OCI-LY1 (cell line): ENCODE measurements around the gene ZNF524.

Experiments
- H2AFZ ChIP-seq: fragments of 200-600 bp; sonication (generic), shearing (Covaris generic); 2 replicates; pipeline ENCODE4 v1.6.0; 2014; ENCODE audit warnings: antibody characterized with exemption, mild to moderate bottlenecking, low read length
- H3F3A ChIP-seq: fragments of 200-600 bp; sonication (generic), shearing (Covaris generic); 2 replicates; pipeline ENCODE4 v1.6.0; 2014; ENCODE audit warnings: mild to moderate bottlenecking, antibody characterized with exemption, low read length, moderate library complexity; ENCODE audit not compliant: insufficient read depth
- H3K27ac ChIP-seq: fragments of 200-600 bp; sonication (generic); 2 replicates; pipeline ENCODE4 v1.5.1; 2014; ENCODE audit warnings: low read length, mixed run types, mild to moderate bottlenecking, low read depth; ENCODE audit not compliant: poor library complexity, severe bottlenecking
- H3K27me3 ChIP-seq: fragments of 200-600 bp; sonication (generic); 2 replicates; pipeline ENCODE4 v1.6.0; 2014; ENCODE audit warnings: antibody characterized with exemption, mild to moderate bottlenecking, low read length, moderate library complexity; ENCODE audit not compliant: insufficient read depth
- H3K36me3 ChIP-seq: fragments of 200-600 bp; sonication (generic); 2 replicates; pipeline ENCODE4 v1.6.1; 2014; ENCODE audit warnings: mild to moderate bottlenecking, antibody characterized with exemption, low read length, moderate library complexity, mixed read lengths; ENCODE audit not compliant: insufficient read depth
- H3K4me1 ChIP-seq: fragments of 200-600 bp; sonication (generic); 2 replicates; pipeline ENCODE4 v1.5.1; 2014; ENCODE audit warnings: mild to moderate bottlenecking, low read length, moderate library complexity; ENCODE audit not compliant: insufficient read depth, severe bottlenecking
- H3K4me2 ChIP-seq: fragments of 200-600 bp; sonication (generic), shearing (Covaris generic); 2 replicates; pipeline ENCODE4 v1.6.1; 2014; ENCODE audit warnings: low read length
- H3K4me3 ChIP-seq: fragments of 200-600 bp; sonication (generic); 2 replicates; pipeline ENCODE4 v1.5.1; 2014; ENCODE audit warnings: low read length, low read depth, mild to moderate bottlenecking, mixed read lengths; ENCODE audit not compliant: poor library complexity, severe bottlenecking
- H3K79me2 ChIP-seq: fragments of 200-600 bp; shearing (Covaris generic); 2 replicates; pipeline ENCODE4 v1.6.1; 2016; ENCODE audit warnings: mixed run types, low read length, mixed read lengths; ENCODE audit not compliant: insufficient read depth
- H3K9ac ChIP-seq: fragments of 200-600 bp; sonication (generic), shearing (Covaris generic); 2 replicates; pipeline ENCODE4 v1.6.1; 2014; ENCODE audit warnings: mild to moderate bottlenecking, low read length, mixed read lengths
- H3K9me2 ChIP-seq: fragments of 200-600 bp; sonication (generic), shearing (Covaris generic); 2 replicates; pipeline ENCODE4 v1.6.1; 2014; ENCODE audit warnings: low read depth, mild to moderate bottlenecking, low read length, mixed read lengths
- H3K9me3 ChIP-seq: fragments of 200-600 bp; shearing (Covaris generic); 2 replicates; pipeline ENCODE4 v1.6.1; 2014; ENCODE audit warnings: low read length, mixed read lengths
- H4K20me1 ChIP-seq: fragments of 200-600 bp; sonication (generic), shearing (Covaris generic); 2 replicates; pipeline ENCODE4 v1.6.0; 2016; ENCODE audit warnings: mild to moderate bottlenecking, low read length; ENCODE audit not compliant: insufficient read depth
- CTCF ChIP-seq: fragments of 200-600 bp; sonication (generic), shearing (Covaris generic); IDR thresholded peaks from 2 replicates; pipeline ENCODE4 v1.5.1; 2017; ENCODE audit warnings: mild to moderate bottlenecking, antibody characterized with exemption, low read length, moderate library complexity, mixed read lengths
- EZH2 ChIP-seq: fragments of 200-600 bp; sonication (generic), shearing (Covaris generic); IDR thresholded peaks from 2 replicates; pipeline ENCODE4 v1.8.0; 2017; ENCODE audit warnings: borderline replicate concordance, mixed run types, mild to moderate bottlenecking, antibody characterized with exemption, low read length, moderate library complexity, mixed read lengths

ZNF524 gene

GRCh38 chr19:55552620-55553019 lies 47.5 kb upstream of the ZNF524 start:
- H3K9me3 ChIP-seq: no peaks in the 10 kb centered on the region
- no peaks in the 10 kb centered on the region for H3K9me2 ChIP-seq
- H3K4me1 ChIP-seq: no peaks in the 10 kb centered on the region
- H3K79me2 ChIP-seq: no peaks in the 10 kb centered on the region
- H3K4me2 ChIP-seq: no peak overlapping the region
- no peaks in the 10 kb centered on the region for H3K36me3 ChIP-seq
- no peak overlapping the region for H3K9ac ChIP-seq
- H4K20me1 ChIP-seq: no peaks in the 10 kb centered on the region
- TF ChIP-seq CTCF (no peak), EZH2 (no peak)
- no peak overlapping the region for H2AFZ ChIP-seq
- H3K27ac ChIP-seq: no peak overlapping the region
- no peaks in the 10 kb centered on the region for H3F3A ChIP-seq
- H3K27me3 ChIP-seq: no peaks in the 10 kb centered on the region
- H3K4me3 ChIP-seq: no peak overlapping the region

- Histone ChIP-seq H3K27ac (no peak overlapping the region), H3K4me1 (no peaks in the 10 kb centered on the region), H3K79me2 (no peaks in the 10 kb centered on the region), H4K20me1 (no peaks in the 10 kb centered on the region), H3K9ac (no peak overlapping the region), H3K9me3 (no peaks in the 10 kb centered on the region), H3F3A (no peaks in the 10 kb centered on the region), H3K4me3 (no peak overlapping the region), H3K4me2 (no peak overlapping the region), H3K9me2 (no peaks in the 10 kb centered on the region), H2AFZ (no peak overlapping the region), H3K36me3 (no peaks in the 10 kb centered on the region), H3K27me3 (no peaks in the 10 kb centered on the region)
- TF ChIP-seq CTCF (no peak), EZH2 (no peak)
These were observed 46.6 kb upstream of the ZNF524 start for GRCh38 chr19:55553217-55554182.

- H3K9ac ChIP-seq: no peak overlapping the region
- H3K4me1 ChIP-seq: no peaks in the 10 kb centered on the region
- no peaks in the 10 kb centered on the region for H3K9me3 ChIP-seq
- H3K27ac ChIP-seq: no peak overlapping the region
- no peak overlapping the region for H3K4me3 ChIP-seq
- no peak for TF ChIP-seq CTCF
- TF ChIP-seq EZH2: no peak
- no peaks in the 10 kb centered on the region for H3K9me2 ChIP-seq
- no peaks in the 10 kb centered on the region for H3K27me3 ChIP-seq
- H3F3A ChIP-seq: no peaks in the 10 kb centered on the region
- no peaks in the 10 kb centered on the region for H4K20me1 ChIP-seq
- no peak overlapping the region for H3K4me2 ChIP-seq
- no peaks in the 10 kb centered on the region for H3K79me2 ChIP-seq
- no peak overlapping the region for H2AFZ ChIP-seq
- H3K36me3 ChIP-seq: no peaks in the 10 kb centered on the region
These were observed 45.8 kb upstream of the ZNF524 start for GRCh38 chr19:55554302-55554701.
